ENCODE results near the gene LARGE1.

GRCh38 chr22:33706100-33706499, 214.2 kb downstream of the LARGE1 start:
- TF ChIP-seq CTCF (IDR thresholded peaks at IDR 0.05), result no peak
- no peak for TF ChIP-seq POLR2AphosphoS5 (IDR thresholded peaks at IDR 0.05; ENCODE audit: low read depth, low read length)
- no peak for TF ChIP-seq SIN3A (IDR thresholded peaks at IDR 0.05; ENCODE audit: borderline replicate concordance, insufficient read depth, low read depth, low read length)

Measured in Panc1 (cell line).